ENCODE measurements around the gene PMEPA1.

Gene PMEPA1

GRCh38 chr20:57699395-57699794 lies 10.4 kb downstream of the PMEPA1 start:
- no peaks in the 10 kb centered on the region for H3K36me3 Mint-ChIP-seq (ENCODE audit: low read depth)
- H3K27ac Mint-ChIP-seq, result peak overlapping the region in 1 of 3 experiments; percentile 20
- H3K4me3 Mint-ChIP-seq, result no peak overlapping the region
- peaks cover 7% of the 10 kb centered on the region for H3K27me3 Mint-ChIP-seq (ENCODE audit: low read depth)
- no peak for TF ChIP-seq CTCF (IDR thresholded peaks at IDR 0.05; ENCODE audit: unreplicated experiment in 3 of 3)
- H3K4me1 Mint-ChIP-seq, result peaks cover 78% of the 10 kb centered on the region
- H3K9me3 Mint-ChIP-seq, result no peaks in the 10 kb centered on the region

GRCh38 chr20:57698867-57699275 lies 10.9 kb downstream of the PMEPA1 start:
- Mint-ChIP-seq H3K9me3 (no peaks in the 10 kb centered on the region), H3K27me3 (ENCODE audit: low read depth) (peaks cover 7% of the 10 kb centered on the region), H3K36me3 (ENCODE audit: low read depth) (no peaks in the 10 kb centered on the region), H3K4me3 (no peak overlapping the region), H3K27ac (peak overlapping the region in 1 of 3 experiments; percentile 20), H3K4me1 (peaks cover 78% of the 10 kb centered on the region)
- TF ChIP-seq CTCF (IDR thresholded peaks at IDR 0.05; ENCODE audit: unreplicated experiment in 3 of 3), result no peak

DNA sequence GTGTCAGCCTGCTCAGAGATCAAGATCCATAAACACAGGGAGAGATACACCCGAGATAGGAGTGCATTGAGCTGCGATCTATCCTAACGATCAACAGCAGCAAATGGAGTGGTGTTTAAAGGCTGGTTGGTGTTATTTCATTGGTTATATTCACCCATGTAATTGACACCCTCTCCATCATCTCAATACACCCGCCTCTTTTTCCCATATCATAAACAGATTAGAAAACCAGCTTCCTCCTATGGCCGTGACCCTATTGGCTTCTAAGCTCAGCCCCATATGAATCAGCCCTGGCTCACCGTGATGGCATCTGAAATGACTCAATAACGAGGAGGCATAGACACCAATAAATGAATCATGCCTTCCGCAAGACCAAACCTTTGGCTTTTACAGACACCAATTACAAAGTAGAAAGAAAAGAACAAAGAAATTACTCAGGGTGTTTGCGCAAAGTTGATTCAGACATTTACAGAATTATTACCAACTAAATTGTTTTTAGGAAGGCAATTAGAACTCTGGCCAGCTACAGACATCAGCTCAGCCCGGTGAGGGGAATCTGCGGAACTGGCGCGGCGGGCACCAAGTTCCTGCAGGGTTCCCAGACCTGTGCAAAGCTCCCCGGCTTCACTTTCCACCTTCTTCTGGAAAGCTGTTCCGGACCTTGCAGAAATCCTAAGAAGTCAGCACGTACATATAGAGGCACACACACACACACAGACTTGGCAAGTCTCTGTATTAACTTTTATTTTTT lies 11.5 kb downstream of the PMEPA1 start:
- H3K9me3 Mint-ChIP-seq, result no peaks in the 10 kb centered on the region
- H3K27ac Mint-ChIP-seq, result peak overlapping the region in 1 of 3 experiments; percentile 67
- H3K36me3 Mint-ChIP-seq (ENCODE audit: low read depth), result no peaks in the 10 kb centered on the region
- peaks cover 78% of the 10 kb centered on the region for H3K4me1 Mint-ChIP-seq
- peaks cover 7% of the 10 kb centered on the region for H3K27me3 Mint-ChIP-seq (ENCODE audit: low read depth)
- TF ChIP-seq CTCF (IDR thresholded peaks at IDR 0.05; ENCODE audit: unreplicated experiment in 3 of 3), result no peak
- peak overlapping the region in 1 of 3 experiments; percentile 22 for H3K4me3 Mint-ChIP-seq

GRCh38 chr20:57697543-57697942 lies 12.3 kb downstream of the PMEPA1 start:
- H3K27me3 Mint-ChIP-seq (ENCODE audit: low read depth), result peaks cover 6% of the 10 kb centered on the region
- TF ChIP-seq CTCF (IDR thresholded peaks at IDR 0.05; ENCODE audit: unreplicated experiment in 3 of 3), result no peak
- no peaks in the 10 kb centered on the region for H3K36me3 Mint-ChIP-seq (ENCODE audit: low read depth)
- H3K27ac Mint-ChIP-seq, result peak overlapping the region in 1 of 3 experiments; percentile 67
- H3K4me3 Mint-ChIP-seq, result no peak overlapping the region
- H3K9me3 Mint-ChIP-seq, result no peaks in the 10 kb centered on the region
- H3K4me1 Mint-ChIP-seq, result peaks cover 78% of the 10 kb centered on the region

DNA sequence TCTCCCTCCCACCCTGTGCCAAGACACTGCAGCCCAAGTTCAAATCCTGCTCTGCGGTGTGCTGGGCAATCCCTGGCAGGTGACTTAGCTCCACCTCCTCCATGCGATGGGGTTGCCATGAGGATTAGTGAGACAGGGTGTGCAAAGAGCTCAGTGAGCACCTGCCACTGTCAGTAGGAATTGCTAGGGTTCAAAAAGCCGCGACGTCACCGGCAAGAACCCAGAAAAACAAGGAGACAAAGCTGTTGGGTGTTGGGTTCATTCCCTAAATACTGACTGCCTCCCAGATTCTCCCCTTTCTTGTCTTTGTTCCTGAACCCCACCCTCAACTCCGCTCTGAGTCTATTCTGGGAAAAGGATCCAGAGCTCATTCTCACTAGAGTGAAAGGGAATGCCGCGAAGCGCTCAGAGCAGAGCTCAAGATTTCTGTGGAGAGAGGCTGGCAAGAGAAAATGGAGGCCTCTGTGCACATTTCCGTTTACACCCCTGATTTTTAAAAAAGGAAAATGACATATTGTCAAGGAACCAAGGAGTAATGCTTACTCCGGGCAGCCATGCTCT lies 13.3 kb downstream of the PMEPA1 start:
- no peak for TF ChIP-seq CTCF (IDR thresholded peaks at IDR 0.05; ENCODE audit: unreplicated experiment in 3 of 3)
- H3K27me3 Mint-ChIP-seq (ENCODE audit: low read depth), result peaks cover 4% of the 10 kb centered on the region
- H3K27ac Mint-ChIP-seq, result peak overlapping the region in 2 of 3 experiments; percentile 45 to 67
- H3K36me3 Mint-ChIP-seq (ENCODE audit: low read depth), result no peaks in the 10 kb centered on the region
- H3K9me3 Mint-ChIP-seq, result no peaks in the 10 kb centered on the region
- H3K4me1 Mint-ChIP-seq, result peaks cover 76% of the 10 kb centered on the region
- peak overlapping the region in 1 of 3 experiments; percentile 10 for H3K4me3 Mint-ChIP-seq

Data from nephron (organoid).